Omental fat pad (tissue), 4 donors: Measurements from ENCODE around the gene TSPO. TPM values are rescaled to one million over a fixed set of nuclear protein-coding genes. Genes with fewer than 3 reads are reported as not detected.

Experiments used
- ATAC-seq: fragments of 150-250 bp; one replicate; pipeline ENCODE4 v1.9.1; 2016; ENCODE audit warnings: mild to moderate bottlenecking, moderate library complexity; ENCODE audit not compliant: low FRiP score
- DNase-seq: peaks from one replicate; pipeline ENCODE4 v3.0.0-alpha.2; 2019; ENCODE audit warnings: low spot score
- total RNA-seq, 4 donors: library from RNA; depleted of rRNA; stranded (reverse); fragments of >200 nt; gene quantifications; one replicate each; pipeline ENCODE4 v1.1.0, GENCODE V29; 2016
- TF ChIP-seq, protein P1 (sequence below), 3 donors: fragments of 450-650 bp; IDR thresholded peaks; one replicate each; pipeline ENCODE4 v1.5.1; 2016 to 2017; ENCODE audit warnings: antibody characterized with exemption in 3 of 3, mild to moderate bottlenecking in 3 of 3, moderate library complexity in 2 of 3

The TSPO gene
- total RNA-seq, 4 donors from 2014 or later: 370 to 615 (median 577) TPM

- no peak for ATAC-seq
- TF ChIP-seq, protein P1, sequence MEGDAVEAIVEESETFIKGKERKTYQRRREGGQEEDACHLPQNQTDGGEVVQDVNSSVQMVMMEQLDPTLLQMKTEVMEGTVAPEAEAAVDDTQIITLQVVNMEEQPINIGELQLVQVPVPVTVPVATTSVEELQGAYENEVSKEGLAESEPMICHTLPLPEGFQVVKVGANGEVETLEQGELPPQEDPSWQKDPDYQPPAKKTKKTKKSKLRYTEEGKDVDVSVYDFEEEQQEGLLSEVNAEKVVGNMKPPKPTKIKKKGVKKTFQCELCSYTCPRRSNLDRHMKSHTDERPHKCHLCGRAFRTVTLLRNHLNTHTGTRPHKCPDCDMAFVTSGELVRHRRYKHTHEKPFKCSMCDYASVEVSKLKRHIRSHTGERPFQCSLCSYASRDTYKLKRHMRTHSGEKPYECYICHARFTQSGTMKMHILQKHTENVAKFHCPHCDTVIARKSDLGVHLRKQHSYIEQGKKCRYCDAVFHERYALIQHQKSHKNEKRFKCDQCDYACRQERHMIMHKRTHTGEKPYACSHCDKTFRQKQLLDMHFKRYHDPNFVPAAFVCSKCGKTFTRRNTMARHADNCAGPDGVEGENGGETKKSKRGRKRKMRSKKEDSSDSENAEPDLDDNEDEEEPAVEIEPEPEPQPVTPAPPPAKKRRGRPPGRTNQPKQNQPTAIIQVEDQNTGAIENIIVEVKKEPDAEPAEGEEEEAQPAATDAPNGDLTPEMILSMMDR (IDR thresholded peaks at IDR 0.05): no peak
- DNase-seq: no peak
These were observed 56.7 kb downstream of the TSPO start for GRCh38 chr22:43207849-43208702.

GRCh38 chr22:43208703-43209522, 57.6 kb downstream of the TSPO start:
- DNase-seq: no peak
- TF ChIP-seq, protein P1 (IDR thresholded peaks at IDR 0.05): no peak
- ATAC-seq: no peak

- ATAC-seq: no peak
- no peak for DNase-seq
- TF ChIP-seq, protein P1 (IDR thresholded peaks at IDR 0.05): no peak
These were observed 58.1 kb downstream of the TSPO start for GRCh38 chr22:43209523-43209890.

- DNase-seq (no peak), ATAC-seq (no peak)
- TF ChIP-seq, protein P1 (IDR thresholded peaks at IDR 0.05): no peak
These were observed 58.6 kb downstream of the TSPO start for GRCh38 chr22:43209971-43210370.

- TF ChIP-seq, protein P1 (IDR thresholded peaks at IDR 0.05): no peak
These were observed 59.5 kb downstream of the TSPO start for GRCh38 chr22:43210631-43211515.

GRCh38 chr22:43211941-43212433, 60.6 kb downstream of the TSPO start:
- ATAC-seq: no peak
- no peak for DNase-seq
- TF ChIP-seq, protein P1 (IDR thresholded peaks at IDR 0.05): no peak

More at GRCh38 chr22:43210631-43211515, 59.5 kb downstream of the TSPO start:
- ATAC-seq: no peak
- DNase-seq: no peak
